ENCODE data around the gene CAPRIN2. TPM values are rescaled to one million over a fixed set of nuclear protein-coding genes. Genes with fewer than 3 reads are reported as not detected.

The CAPRIN2 gene
- total RNA-seq, 1 experiment from 2014 or later, result 123 TPM

GRCh38 chr12:30783946-30784345 lies 29.2 kb upstream of the CAPRIN2 start:
- no peak overlapping the region for H3K4ac ChIP-seq (ENCODE audit: low read depth, low read length)
- H3K27me3 ChIP-seq (ENCODE audit: insufficient read depth, low read length), result no peaks in the 10 kb centered on the region
- TF ChIP-seq CTCF (conservative IDR thresholded peaks at IDR 0.05), result no peak
- no peak overlapping the region for H2BK20ac ChIP-seq (ENCODE audit: low read depth, low read length, poor library complexity, severe bottlenecking)
- H3K79me1 ChIP-seq (ENCODE audit: insufficient read depth, low read depth, low read length, poor library complexity, severe bottlenecking), result no peaks in the 10 kb centered on the region
- no peak overlapping the region for H3K4me2 ChIP-seq (ENCODE audit: insufficient read depth, insufficient read length, low read length)
- H3K18ac ChIP-seq (ENCODE audit: insufficient read length, low read depth, low read length), result no peak overlapping the region
- no peak overlapping the region for H3K23ac ChIP-seq (ENCODE audit: insufficient read length, low read depth, low read length)
- H3K4me1 ChIP-seq (ENCODE audit: insufficient read depth, low read length), result no peaks in the 10 kb centered on the region
- no peak overlapping the region for H3K9ac ChIP-seq (ENCODE audit: extremely low read depth, insufficient read length, low read length)
- 100% methylated on average over 1 of the region's 2 CpGs for WGBS (ENCODE audit: extremely low coverage, insufficient read length, low lambda C conversion rate)
- peaks cover 15 to 29% of the 10 kb centered on the region in 2 experiments for H3K4me1 Mint-ChIP-seq
- H2AFZ ChIP-seq (ENCODE audit: low read length), result no peak overlapping the region
- H3K56ac ChIP-seq (ENCODE audit: insufficient read length, low read depth, low read length), result no peak overlapping the region
- peaks cover 48 to 62% of the 10 kb centered on the region in 2 experiments for H3K9me3 Mint-ChIP-seq
- no peak overlapping the region for H3K14ac ChIP-seq (ENCODE audit: insufficient read depth, low read length)
- H3K36me3 Mint-ChIP-seq (ENCODE audit: insufficient read depth in 1 of 3, low read depth in 3 of 3), result peaks cover 40 to 57% (median 43%) of the 10 kb centered on the region in 3 experiments
- H4K8ac ChIP-seq (replicated peaks; ENCODE audit: insufficient read length, low read depth, low read length), result no peak overlapping the region
- H3K23me2 ChIP-seq (ENCODE audit: insufficient read length, low read depth, low read length, poor library complexity, severe bottlenecking), result no peaks in the 10 kb centered on the region
- H2BK5ac ChIP-seq (ENCODE audit: insufficient read length, low read length), result no peak overlapping the region
- no peaks in the 10 kb centered on the region for H3K79me2 ChIP-seq (ENCODE audit: insufficient read depth, low read length)
- H2AK5ac ChIP-seq (ENCODE audit: insufficient read length, low read length), result no peak overlapping the region
- H3K27me3 Mint-ChIP-seq (ENCODE audit: low read depth), result peaks cover 4% of the 10 kb centered on the region; the same call in 1 of the 2 replicates
- no peak overlapping the region for H2BK120ac ChIP-seq (ENCODE audit: low read depth, low read length, poor library complexity, severe bottlenecking)
- no peak overlapping the region for H4K91ac ChIP-seq (ENCODE audit: insufficient read length, low read depth, low read length)
- H3K4me3 Mint-ChIP-seq, result no peak overlapping the region
- H4K20me1 ChIP-seq (ENCODE audit: control insufficient read depth, insufficient read depth, insufficient read length), result no peaks in the 10 kb centered on the region
- no peak overlapping the region for H4K5ac ChIP-seq (ENCODE audit: insufficient read length, low read depth, low read length)
- H2BK12ac ChIP-seq (ENCODE audit: insufficient read length, low read depth, low read length), result no peak overlapping the region
- H2BK15ac ChIP-seq (ENCODE audit: low read depth, low read length), result no peak overlapping the region
- H3K27ac ChIP-seq (ENCODE audit: insufficient read length, low read depth, low read length), result no peak overlapping the region
- H3K27ac Mint-ChIP-seq, result peak overlapping the region in 1 of 3 experiments; percentile 83; a peak in 1 of 7 replicates
- DNase-seq, result no peak
- H3K9me3 ChIP-seq (ENCODE audit: control insufficient read depth, low read depth, low read length), result peaks cover 28% of the 10 kb centered on the region
- H3T11ph ChIP-seq (ENCODE audit: low read length), result no peak overlapping the region

Measured in H9 (cell line).